ENCODE results near the gene ZCCHC24. TPM values are rescaled to one million over a fixed set of nuclear protein-coding genes. Genes with fewer than 3 reads are reported as not detected.

The ZCCHC24 gene
- total RNA-seq, 1 experiment from 2014 or later, result 3.8 TPM

GRCh38 chr10:79394664-79395063 is 50.8 kb downstream of the ZCCHC24 start:
- Histone ChIP-seq H2BK12ac (ENCODE audit: insufficient read length, low read depth, low read length) (no peak overlapping the region), H3K56ac (ENCODE audit: insufficient read length, low read depth, low read length) (no peak overlapping the region), H3K9me3 (ENCODE audit: control insufficient read depth, low read depth, low read length) (no peaks in the 10 kb centered on the region), H2AK5ac (ENCODE audit: insufficient read length, low read length) (no peak overlapping the region), H3K79me1 (ENCODE audit: insufficient read depth, low read depth, low read length, poor library complexity, severe bottlenecking) (no peaks in the 10 kb centered on the region), H4K91ac (ENCODE audit: insufficient read length, low read depth, low read length) (no peak overlapping the region), H3K27me3 (ENCODE audit: insufficient read depth, low read length) (no peaks in the 10 kb centered on the region), H2BK15ac (ENCODE audit: low read depth, low read length) (no peak overlapping the region), H3K79me2 (ENCODE audit: insufficient read depth, low read length) (no peaks in the 10 kb centered on the region), H2AFZ (ENCODE audit: low read length) (no peak overlapping the region), H4K5ac (ENCODE audit: insufficient read length, low read depth, low read length) (no peak overlapping the region), H3K4ac (ENCODE audit: low read depth, low read length) (no peak overlapping the region), H4K8ac (replicated peaks; ENCODE audit: insufficient read length, low read depth, low read length) (no peak overlapping the region), H3K4me2 (ENCODE audit: insufficient read depth, insufficient read length, low read length) (no peak overlapping the region), H2BK5ac (ENCODE audit: insufficient read length, low read length) (no peak overlapping the region), H3K18ac (ENCODE audit: insufficient read length, low read depth, low read length) (no peak overlapping the region), H3K23ac (ENCODE audit: insufficient read length, low read depth, low read length) (no peak overlapping the region), H3K27ac (ENCODE audit: insufficient read length, low read depth, low read length) (no peak overlapping the region), H3K14ac (ENCODE audit: insufficient read depth, low read length) (no peak overlapping the region), H3T11ph (ENCODE audit: low read length) (no peak overlapping the region), H3K4me1 (ENCODE audit: insufficient read depth, low read length) (no peaks in the 10 kb centered on the region), H4K20me1 (ENCODE audit: control insufficient read depth, insufficient read depth, insufficient read length) (no peaks in the 10 kb centered on the region), H2BK120ac (ENCODE audit: low read depth, low read length, poor library complexity, severe bottlenecking) (no peak overlapping the region), H2BK20ac (ENCODE audit: low read depth, low read length, poor library complexity, severe bottlenecking) (no peak overlapping the region), H3K23me2 (ENCODE audit: insufficient read length, low read depth, low read length, poor library complexity, severe bottlenecking) (no peaks in the 10 kb centered on the region), H3K9ac (ENCODE audit: extremely low read depth, insufficient read length, low read length) (no peak overlapping the region)
- H3K27ac Mint-ChIP-seq, result 0 out of 7 replicates have a peak overlapping the region, but pooled peaks of 1 of the 3 experiments have one; percentile 28
- H3K4me3 Mint-ChIP-seq, result no peak overlapping the region
- no peak for TF ChIP-seq CTCF (conservative IDR thresholded peaks at IDR 0.05)
- H3K4me1 Mint-ChIP-seq, result peaks cover 8 to 13% of the 10 kb centered on the region in 2 experiments
- H3K36me3 Mint-ChIP-seq (ENCODE audit: insufficient read depth in 1 of 3, low read depth in 3 of 3), result peaks cover 0 to 2% (median 0%) of the 10 kb centered on the region in 3 experiments; a peak in 2 of 7 replicates
- no peak for DNase-seq
- peaks cover 3% of the 10 kb centered on the region for H3K27me3 Mint-ChIP-seq (ENCODE audit: low read depth)
- no CpG with 5 or more reads among the region's 5 CpGs for WGBS (ENCODE audit: extremely low coverage, insufficient read length, low lambda C conversion rate)
- no peaks in the 10 kb centered on the region for H3K9me3 Mint-ChIP-seq
